ENCODE results near the gene CPEB1. TPM values are rescaled to one million over a fixed set of nuclear protein-coding genes. Genes with fewer than 3 reads are reported as not detected.

The CPEB1 gene
- total RNA-seq, 2 donors from 2014 or later: 1.5 to 3.3 TPM

GRCh38 chr15:82571722-82572222, 75.4 kb downstream of the CPEB1 start:
- peak overlapping the region; percentile 25 to 45 for H3K4me3 ChIP-seq
- no peak for TF ChIP-seq CTCF (IDR thresholded peaks at IDR 0.05)
- H3K4me1 ChIP-seq: peaks cover 0 to 17% of the 10 kb centered on the region in 2 donors
- H3K27ac ChIP-seq: peak overlapping the region; percentile 47 to 53
- H3K27me3 ChIP-seq: no peaks in the 10 kb centered on the region
- no peaks in the 10 kb centered on the region for H3K9me3 ChIP-seq
- peak; percentile 75 for DNase-seq (ENCODE audit: low spot score)
- H3K36me3 ChIP-seq: no peaks in the 10 kb centered on the region

GRCh38 chr15:82570721-82571508, 76.2 kb downstream of the CPEB1 start:
- Histone ChIP-seq H3K27ac (peak overlapping the region in 1 of 2 donors; percentile 23), H3K4me1 (peaks cover 0 to 17% of the 10 kb centered on the region in 2 donors), H3K4me3 (no peak overlapping the region), H3K36me3 (no peaks in the 10 kb centered on the region), H3K9me3 (no peaks in the 10 kb centered on the region), H3K27me3 (no peaks in the 10 kb centered on the region)
- no peak for TF ChIP-seq CTCF (IDR thresholded peaks at IDR 0.05)
- no peak for DNase-seq (ENCODE audit: low spot score)

- no peak overlapping the region for H3K27ac ChIP-seq
- TF ChIP-seq CTCF (IDR thresholded peaks at IDR 0.05): no peak
- no peaks in the 10 kb centered on the region for H3K36me3 ChIP-seq
- H3K9me3 ChIP-seq: no peaks in the 10 kb centered on the region
- no peak overlapping the region for H3K4me3 ChIP-seq
- peaks cover 0 to 17% of the 10 kb centered on the region in 2 donors for H3K4me1 ChIP-seq
- H3K27me3 ChIP-seq: no peaks in the 10 kb centered on the region
- DNase-seq (ENCODE audit: low spot score): no peak
Measured at GRCh38 chr15:82569834-82570233, 77.3 kb downstream of the CPEB1 start.

GRCh38 chr15:82568986-82569385, 78.2 kb downstream of the CPEB1 start:
- Histone ChIP-seq H3K36me3 (no peaks in the 10 kb centered on the region), H3K4me3 (no peak overlapping the region), H3K4me1 (peaks cover 0 to 17% of the 10 kb centered on the region in 2 donors)

GRCh38 chr15:82567661-82568060, 79.5 kb downstream of the CPEB1 start:
- Histone ChIP-seq H3K27me3 (no peaks in the 10 kb centered on the region), H3K4me1 (peaks cover 0 to 17% of the 10 kb centered on the region in 2 donors), H3K9me3 (no peaks in the 10 kb centered on the region), H3K36me3 (no peaks in the 10 kb centered on the region), H3K4me3 (no peak overlapping the region), H3K27ac (no peak overlapping the region)
- TF ChIP-seq CTCF (IDR thresholded peaks at IDR 0.05): no peak
- no peak for DNase-seq (ENCODE audit: low spot score)

More at GRCh38 chr15:82568986-82569385, 78.2 kb downstream of the CPEB1 start:
- Histone ChIP-seq H3K9me3 (no peaks in the 10 kb centered on the region), H3K27me3 (no peaks in the 10 kb centered on the region), H3K27ac (no peak overlapping the region)
- DNase-seq (ENCODE audit: low spot score): no peak
- no peak for TF ChIP-seq CTCF (IDR thresholded peaks at IDR 0.05)

Data from right atrium auricular region (tissue), 2 donors.